HG02938 (cell line): ENCODE measurements around the gene ENOX1.

ENCODE experiments used
- ATAC-seq: cut with Tn5 transposase; IDR thresholded peaks from one replicate; pipeline ENCODE4 v1.9.1; 2021; ENCODE audit warnings: mild to moderate bottlenecking, moderate library complexity; ENCODE audit not compliant: unreplicated experiment

The ENOX1 gene

DNA sequence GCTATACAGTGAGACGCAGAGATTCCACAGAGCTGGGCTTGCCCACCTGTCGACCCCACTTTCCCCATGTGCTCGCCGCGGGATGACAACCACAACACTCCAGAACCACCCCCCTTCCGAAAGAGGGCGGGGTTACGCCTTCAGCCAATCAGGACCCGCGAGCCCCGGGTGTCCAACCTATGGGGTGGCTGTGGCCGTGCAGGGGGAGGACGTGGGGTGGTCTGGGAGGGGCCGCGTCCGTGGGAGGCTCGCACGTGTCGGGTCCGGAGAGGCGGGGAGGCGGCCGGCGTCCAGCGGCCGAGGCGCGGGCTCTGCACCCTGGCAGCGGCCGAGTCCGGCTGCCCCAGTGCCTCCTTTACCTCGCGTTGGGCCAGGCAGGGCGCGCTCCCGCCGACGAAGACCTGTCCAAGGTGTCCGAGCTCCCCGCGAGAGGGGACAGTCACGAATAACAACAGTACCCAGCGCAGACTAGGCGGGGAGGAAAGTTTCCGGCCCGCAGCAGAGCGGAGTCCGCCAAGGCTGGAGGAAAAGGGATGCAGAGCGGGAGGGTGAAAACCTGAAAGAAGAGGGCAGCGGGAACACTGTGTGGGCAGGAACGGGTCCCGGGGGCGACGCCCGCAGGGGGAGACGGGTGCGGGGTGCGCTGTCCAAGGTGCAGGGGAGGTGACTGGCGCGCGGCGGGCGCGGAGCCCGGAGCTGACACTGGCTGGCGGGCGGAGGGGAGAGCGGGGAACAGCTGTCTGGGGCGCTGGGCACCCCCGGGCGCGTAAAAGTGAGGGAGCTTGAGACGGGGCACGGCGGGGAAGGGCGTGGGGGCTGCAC lies 911 bp downstream of the ENOX1 start:
- ATAC-seq, result no peak

DNA sequence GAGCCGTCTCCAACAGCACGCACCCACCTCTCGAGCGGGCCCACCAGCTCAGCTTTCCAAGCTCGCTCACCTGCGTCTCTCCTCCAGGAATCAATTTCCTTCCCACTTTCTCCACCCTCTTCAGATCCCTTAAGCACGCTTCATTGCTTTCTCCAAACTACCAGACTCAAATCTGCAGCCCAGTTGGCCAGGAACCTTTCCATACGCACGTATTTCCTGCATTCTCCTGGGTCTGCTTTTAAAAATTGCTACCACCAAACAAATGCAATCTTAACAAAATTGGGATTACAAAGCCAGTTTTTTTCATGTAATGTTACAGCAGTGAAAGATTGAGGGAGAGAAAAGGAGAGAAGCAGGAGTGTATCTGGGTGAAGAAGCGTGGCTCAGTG lies 1.5 kb downstream of the ENOX1 start:
- ATAC-seq, result no peak

DNA sequence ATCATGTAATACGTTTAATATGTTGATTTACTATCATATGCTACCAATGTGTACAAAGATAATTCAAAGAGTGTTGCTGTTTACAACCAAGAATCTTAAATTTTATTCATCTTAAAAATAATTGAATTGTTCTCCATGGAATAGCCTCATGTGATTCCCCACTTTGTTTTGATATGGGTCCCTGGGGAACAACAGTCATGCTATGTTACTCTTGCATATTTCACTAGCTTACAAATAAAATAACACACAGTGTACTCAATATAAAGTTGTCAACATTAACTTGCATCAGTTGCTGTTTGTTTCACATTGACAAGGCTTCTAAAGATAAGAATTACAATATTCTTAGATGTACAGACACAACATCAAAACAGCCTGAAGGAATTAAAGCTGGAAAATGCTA lies 2.3 kb downstream of the ENOX1 start:
- no peak for ATAC-seq

DNA sequence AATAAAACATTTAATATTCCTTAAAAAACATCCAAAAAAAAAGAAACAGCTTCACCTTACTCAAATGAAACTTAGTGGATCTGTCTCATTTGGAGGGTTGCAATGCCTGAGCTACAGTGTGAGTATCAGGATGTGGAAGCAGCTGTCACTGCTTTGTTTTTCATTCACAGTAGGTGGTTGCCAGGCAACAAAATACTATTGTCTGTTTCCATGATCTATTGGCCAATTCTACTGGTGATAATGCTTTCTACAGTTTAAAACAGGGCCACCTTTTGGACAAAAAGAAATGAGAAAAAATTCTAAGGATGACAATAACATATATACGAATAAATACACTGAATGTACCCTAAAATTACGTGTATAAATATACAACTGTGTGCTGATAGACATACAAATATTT lies 3.0 kb downstream of the ENOX1 start:
- no peak for ATAC-seq

DNA sequence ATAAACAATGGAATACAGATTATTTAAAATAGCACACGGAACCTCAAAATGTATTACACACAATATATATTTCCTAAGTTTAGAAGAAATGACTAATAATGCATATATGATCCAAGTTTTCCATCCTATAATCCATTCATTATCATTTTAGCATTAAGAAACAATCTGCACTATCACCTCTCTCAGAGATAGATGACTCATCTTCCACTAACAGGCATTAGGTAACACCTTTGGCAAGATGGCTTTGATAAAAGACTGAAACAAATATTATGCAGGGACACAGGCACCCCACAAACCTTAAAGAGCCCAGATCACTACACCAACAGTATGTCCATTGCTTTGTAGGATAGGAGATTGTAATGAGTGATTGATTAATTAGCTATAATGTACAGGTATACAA lies 4.1 kb downstream of the ENOX1 start:
- ATAC-seq, result no peak

DNA sequence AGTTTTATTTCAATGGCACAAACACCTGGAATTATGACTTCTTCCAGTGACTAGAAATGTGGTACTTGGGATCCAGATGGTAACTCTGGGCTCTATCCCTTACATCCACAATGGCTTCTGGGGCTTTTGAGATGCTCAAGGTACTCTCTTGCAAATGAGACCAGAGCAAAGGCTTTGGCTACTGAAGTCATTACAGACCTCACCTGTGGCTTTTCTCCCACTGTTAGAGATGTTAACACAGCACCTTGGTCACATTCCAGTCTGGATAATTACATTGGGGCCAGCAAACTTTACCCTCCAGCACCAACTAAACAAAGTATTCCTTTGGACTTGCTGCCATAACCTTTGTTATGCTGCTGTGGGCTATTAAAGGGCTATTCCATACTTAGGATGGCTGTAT lies 6.1 kb downstream of the ENOX1 start:
- ATAC-seq, result no peak

DNA sequence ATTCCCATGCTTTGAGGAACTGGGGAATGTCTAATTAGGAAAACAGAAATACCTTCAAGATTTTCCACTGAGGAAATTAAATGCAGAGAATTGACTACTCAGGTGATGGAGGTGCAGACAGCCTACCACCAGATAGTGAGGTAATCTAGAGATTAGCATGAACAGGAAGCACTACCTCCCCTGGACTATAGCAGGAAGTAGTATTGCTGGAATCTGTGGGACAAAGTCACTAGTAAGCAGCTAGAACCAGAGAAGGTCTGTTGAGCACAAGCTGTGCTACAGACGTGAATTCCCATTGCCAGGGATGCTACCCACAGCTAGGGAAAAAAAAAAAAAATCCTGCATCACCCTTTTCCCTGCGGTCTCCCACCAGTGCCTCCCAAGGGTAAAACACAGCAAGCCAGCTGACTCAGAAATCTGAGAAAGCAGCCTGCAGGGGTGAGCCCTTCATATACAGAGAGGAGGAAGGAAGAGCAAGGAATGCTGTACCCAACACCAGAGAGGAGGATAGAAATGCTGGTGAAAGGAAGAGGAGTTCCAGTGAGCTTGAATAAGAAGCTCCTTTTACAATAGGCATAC lies 10.2 kb downstream of the ENOX1 start:
- ATAC-seq, result no peak

DNA sequence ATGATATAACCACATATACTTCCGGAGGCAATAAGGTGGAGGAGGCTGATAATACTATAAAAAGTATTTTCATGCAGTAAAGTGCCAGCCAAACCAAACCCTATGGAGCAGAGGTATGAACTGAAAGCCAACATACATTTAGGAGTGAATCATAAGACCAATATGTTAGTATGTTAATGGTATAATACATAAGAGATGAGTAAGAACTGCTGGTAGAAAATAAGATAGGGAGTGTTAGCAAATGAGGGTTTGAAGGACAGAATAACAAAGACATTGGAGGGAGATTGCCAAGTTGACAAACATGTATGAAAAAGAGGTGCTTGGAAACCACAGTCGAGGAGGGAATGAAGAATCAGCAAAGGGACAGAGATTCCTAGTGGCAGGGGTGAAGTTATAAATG lies 10.8 kb downstream of the ENOX1 start:
- ATAC-seq, result no peak

DNA sequence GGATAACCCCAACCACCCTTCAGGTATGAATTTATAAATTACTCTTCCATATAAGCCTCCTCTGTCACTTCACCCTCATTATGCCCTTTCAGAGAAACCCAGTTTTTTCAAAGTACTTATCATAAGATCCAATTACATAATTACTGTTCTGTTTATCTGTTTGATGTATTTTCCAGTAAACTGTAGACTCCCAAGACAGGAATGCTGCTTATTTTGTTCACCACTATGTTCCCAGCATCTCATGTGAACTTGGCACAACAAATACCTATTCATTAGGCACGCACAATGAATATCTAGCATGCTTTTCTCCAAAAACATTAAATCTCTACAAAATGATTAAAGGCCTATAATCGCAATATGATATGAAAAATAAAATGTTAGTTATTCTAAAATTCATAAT lies 13.2 kb downstream of the ENOX1 start:
- ATAC-seq, result no peak

DNA sequence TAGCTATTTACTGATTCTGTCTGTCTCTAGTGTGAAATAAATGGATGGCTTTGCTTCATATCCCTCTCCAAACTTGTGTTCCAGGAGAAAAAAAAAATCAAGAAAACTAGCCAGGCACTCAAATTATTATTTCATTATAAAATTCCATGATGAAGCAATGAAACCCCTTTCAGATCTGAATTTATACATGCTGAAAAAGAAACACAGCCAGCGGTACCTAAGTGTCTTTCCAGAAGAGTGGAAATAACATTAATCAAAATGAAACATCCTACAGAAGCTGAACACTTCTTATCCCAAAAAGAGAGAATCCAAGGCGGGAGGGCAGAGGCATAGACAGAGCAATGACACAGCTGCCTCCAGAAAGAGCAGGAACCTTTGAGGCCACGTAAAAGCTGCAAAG lies 15.9 kb downstream of the ENOX1 start:
- no peak for ATAC-seq

DNA sequence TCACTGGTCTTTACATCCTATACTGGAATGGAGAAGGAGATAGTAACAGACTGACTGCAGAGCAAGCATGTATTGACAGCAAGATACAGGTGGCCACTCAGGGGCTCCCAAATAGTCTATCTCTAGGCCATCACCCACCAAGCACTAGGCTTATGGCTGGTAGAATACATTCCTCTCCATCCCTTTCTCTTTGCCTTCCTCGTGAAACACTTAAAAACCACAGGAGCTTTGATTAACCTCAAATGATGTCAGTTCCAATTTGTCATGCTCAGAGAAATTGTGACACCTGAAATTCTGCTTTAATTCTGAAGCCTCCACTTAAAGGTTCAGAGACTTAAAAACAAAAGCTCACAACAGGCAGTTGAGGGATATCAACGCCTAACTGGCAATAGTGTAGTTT lies 17.2 kb downstream of the ENOX1 start:
- ATAC-seq, result no peak

DNA sequence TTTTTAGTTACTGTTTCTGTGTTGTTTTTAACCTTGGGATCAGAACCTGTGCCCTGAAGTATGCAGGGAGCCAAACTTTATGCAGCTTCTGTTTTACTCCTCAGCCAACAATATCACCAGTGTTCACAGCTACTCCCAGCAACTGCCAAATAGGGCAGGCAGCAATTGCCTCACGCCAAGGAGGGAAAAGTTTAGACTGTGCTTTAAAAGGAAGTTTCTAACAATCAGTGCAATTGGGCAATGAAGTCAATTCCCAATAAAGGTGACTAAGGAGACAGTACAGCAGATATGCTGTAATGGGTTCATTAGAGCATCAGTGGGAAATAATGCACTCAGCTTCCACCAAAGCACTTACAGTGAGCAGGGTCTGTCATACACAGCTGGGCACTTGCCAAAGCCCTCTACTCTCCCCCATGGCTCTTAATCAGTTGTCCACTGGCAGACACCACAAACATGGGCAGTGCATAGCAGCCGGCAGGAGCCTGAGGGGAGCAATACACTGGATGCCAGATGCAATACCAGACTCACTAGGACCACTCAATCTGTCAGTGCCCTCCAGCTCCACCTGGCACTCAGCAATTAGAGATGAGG lies 19.3 kb downstream of the ENOX1 start:
- no peak for ATAC-seq

DNA sequence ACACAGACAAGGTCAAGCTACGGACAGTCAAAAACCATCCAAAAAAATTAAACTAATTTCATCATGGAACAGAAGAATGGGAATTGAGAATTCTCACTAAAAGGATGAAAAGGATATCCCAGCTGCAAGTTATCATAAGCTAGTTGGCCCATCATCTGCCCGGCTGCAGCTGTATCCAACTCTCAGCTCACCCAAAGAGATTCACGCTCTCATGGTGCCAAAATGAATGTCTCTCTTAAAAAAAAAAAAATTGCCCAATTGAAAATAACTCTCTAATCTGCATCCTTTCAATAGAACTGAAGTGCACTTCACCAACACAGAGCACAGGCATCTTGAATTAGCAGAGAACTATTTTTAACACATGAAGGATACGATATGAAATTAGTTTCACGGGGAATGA lies 20.0 kb downstream of the ENOX1 start:
- no peak for ATAC-seq

DNA sequence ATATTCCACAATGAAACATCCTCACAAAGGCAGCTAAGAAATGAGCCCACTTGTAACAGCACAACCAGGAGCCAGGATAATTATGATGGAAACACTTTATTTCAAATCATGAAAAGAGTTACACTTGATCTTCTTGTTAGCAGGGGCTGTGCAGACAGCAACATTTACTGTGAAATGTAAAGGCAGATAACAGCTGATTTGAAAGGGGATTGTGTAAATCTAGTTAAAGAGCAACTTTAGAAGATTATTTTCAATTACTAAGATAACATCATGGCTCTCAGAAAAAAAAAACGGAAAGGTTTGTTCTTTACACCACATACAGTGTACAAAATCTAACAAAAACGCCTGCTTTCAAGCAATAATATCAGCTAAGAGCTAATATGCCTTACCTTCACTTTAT lies 22.4 kb downstream of the ENOX1 start:
- no peak for ATAC-seq

DNA sequence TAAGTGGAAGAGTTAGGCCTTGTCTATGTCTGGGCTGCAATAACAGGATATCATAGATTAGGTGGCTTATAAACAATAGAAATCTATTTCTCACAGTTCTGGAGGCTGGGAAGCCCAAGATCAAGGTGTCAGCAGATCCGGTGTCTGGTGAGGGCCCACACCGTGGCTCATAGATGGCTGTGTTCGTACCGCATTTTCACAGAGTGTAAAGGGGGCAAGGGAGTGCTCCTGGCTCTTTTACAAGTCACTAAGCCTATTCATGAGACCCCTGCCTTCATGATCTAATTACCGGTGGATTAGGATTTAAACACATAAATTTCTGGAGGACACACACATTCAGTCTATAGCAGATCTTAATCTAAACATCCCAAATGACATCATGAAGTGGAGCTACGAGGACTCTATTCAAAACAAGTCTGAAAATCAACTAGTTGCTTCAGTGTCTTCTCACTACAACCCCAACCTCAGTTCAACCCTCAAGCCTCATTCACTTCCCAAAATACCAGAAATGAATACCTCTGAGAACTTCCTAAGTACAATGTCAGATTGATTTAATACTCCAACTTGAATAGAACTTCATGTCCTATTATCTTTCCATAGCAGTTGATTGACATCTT lies 23.5 kb downstream of the ENOX1 start:
- ATAC-seq, result no peak

DNA sequence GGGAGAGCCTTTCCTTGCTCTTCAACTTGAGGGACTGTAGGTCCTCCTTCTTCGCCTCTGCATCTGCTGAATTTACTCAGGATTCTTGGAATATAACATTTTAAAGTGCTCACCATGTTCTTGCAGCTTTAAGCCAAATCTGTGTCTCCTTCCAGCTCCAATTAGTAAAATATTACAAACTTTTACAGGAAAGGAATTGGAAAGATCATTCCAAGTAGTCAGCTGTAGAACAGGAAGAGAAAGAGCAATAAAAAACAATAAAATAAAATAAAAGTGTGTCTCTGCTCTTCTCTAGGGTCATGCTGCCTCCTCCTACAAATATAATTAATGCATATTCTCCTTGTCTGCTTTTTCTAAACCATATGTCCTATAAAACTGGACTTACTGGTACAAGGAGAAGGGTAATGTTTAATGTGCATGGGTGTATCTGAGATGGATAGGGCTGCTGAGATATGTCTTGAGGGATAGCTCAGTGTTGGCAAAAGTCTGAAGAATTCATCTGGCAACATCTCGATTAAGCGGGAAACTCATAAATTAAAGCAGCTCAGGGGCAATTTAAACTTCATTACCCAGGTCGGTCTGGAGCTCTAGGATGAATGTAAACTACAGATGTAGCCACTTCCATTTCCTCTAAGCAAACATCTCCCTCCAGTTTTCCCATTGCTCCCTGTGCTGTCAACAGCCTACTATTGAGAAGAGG lies 25.0 kb downstream of the ENOX1 start:
- no peak for ATAC-seq

DNA sequence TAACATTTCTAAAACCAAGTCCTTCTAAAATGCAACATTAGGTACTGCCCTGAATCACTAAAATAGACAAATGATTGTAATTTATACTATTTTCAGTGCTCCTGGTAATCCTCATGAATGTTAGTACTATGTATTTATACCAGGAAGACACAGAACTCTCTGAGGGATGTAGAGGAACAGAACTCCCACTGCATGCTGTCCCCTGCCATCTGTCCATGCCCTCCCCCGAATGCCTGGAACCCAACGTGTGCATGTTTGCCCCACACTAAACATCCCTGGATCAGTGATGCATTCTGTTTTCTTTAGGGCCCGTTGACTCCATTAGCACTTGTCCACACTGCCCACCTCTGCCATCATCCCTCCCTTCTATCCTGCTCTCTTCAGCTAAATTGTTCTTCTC lies 26.5 kb downstream of the ENOX1 start:
- no peak for ATAC-seq

DNA sequence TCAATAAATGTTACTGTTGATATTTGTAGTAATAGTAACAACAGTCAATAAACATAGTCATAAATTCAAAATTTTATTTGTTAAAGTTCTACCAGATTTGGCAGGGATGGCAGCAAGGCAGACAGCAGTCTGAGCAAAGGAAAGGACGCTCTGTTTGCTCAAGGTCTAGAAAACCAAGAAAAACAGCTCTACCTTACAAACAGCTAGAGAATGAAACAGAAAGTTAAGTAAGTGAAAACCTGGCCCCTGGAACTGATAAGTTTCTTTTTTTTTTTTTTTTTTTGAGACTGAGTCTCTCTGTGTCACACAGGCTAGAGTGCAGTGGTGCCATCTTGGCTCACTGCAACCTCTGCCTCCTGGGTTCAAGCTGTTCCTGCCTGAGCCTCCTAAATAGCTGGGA lies 27.9 kb downstream of the ENOX1 start:
- no peak for ATAC-seq

DNA sequence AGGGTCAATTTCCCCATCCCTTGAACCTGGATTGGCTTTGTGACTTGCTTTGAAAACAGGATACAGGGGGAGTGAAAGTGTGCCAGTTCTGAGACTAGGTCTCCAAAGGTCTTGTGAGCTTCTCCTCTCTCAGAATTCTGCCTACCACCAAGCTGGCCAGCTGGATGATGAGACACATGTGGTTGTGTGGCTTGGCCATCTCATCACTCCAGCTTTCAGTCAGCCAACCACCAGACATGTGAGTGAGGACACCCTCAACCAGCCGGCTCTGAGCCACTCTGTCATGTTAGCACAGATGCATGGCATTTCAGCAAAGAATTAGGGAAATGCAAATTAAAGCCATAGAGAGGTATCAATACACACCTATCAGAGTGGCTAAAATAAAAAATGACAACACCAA lies 29.5 kb downstream of the ENOX1 start:
- no peak for ATAC-seq

DNA sequence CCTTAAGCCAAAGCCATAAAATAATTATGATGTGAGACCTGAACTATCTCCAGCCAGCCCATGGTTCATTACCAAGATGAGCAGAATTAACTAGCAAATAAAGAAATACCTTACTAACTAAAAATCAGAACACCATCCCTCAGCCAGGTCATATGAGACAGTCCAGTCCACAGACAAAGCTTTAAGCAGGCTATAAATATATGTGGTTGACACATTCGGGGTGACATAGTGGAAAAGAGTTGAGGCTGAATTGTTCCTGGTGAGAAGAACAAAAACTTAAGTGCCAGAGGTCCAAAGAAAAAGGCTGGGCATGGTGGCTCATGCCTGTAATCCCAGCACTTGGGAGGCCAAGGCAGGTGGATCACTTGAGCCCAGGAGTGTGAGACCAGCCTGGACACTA lies 30.9 kb downstream of the ENOX1 start:
- ATAC-seq, result no peak

DNA sequence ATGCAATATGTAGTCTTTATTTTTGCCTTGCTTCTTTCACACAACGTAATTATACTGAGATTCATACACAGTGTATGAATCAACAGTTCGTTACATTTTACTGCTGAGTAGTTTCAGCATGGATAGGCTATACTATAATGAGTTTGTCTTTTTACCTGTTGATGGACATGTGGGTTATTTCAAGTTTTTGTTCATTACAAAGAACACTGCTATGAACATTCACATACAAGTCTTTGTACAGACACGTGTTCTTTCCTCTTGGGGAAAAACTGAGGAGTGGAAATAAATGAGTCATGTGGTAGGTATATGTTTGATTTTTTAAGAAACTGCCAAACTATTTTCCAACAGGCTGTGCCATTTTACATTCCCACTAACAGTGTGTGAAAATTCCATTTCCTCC lies 35.1 kb downstream of the ENOX1 start:
- ATAC-seq, result no peak

DNA sequence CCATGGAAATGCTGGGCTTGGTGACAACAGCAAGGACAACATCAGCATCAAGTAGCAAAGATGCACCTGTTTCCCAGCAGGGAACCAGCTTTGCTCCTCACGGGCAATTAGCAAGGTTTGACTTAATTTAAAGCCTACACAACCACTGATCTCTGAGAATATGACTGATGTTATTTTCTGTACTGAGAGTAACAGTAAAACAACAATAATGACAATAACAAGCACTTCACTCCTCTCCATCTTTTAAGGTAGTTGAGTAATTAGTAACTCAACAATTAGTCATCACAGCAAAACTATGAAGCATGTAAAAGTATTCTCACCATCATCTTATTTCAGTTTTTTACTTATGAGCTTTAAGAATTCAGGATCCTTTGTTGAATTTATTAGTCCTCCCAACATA lies 37.3 kb downstream of the ENOX1 start:
- ATAC-seq, result no peak
